Activated CD4-positive, alpha-beta T cell treated with anti-CD3 and anti-CD28 coated beads for 4 hours (primary cell): ENCODE results near the gene CDHR1.

Experiments
- DNase-seq, 2 donors: peaks; one replicate each; pipeline ENCODE4 v3.0.0-alpha.2; 2020

CDHR1 gene

DNA sequence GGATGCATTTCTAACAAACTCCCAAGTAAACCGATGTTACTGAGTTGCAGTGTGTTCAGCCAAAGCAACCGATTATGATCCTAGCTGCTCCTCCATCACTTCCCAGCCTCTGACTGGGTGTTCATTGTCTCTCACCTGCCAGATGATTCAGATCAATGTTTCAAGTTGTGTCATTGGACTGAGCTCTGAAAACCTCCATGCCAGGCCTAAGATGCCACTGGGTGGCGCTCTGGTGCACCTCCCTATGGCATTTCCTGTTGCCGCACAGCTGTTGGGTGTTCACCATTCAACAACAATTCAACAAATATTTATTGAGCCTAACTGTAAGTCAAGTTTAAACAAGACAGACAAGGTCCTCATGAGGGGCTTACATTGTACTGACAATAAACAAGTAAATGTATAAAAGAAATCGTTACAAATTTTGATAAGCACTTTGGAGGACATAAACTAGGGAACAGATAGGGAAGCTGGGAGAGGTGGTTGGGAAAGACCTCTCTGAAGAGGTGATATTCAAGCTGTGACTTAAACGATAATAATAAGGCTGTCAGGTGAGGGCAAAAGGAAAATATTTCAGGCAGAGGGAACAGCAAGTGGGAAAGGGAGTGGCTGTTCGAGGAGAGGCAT lies 73.3 kb downstream of the CDHR1 start:
- peak; percentile 30 to 50 for DNase-seq

DNA sequence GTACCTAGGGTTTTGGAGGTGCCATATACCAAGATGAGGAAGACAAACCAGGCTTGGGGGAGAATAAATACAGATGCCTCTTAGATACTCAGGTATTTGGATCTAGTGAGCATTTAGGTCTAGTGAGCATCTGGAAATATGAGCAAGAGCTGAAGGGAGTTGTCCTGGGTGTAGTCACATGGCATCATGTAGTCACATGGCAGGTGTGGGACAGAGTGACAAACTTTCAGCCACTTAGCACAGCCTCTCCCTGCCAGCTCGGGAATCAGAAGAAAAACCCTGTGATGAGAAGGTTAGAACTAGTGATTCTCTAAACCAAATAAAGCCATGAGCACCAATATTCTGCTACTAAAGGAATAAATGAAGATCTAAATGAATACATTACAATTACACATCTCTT lies 74.8 kb downstream of the CDHR1 start:
- no peak for DNase-seq
